Stimulated activated CD8-positive, alpha-beta memory T cell treated with anti-CD3 and anti-CD28 coated beads, Interleukin-15, amount 100 ng/mL, for 1 hour (primary cell): ENCODE data around the gene SRGAP2C.
"Not testable (repeated sequence)": the region's sequence is repeated elsewhere in the genome, so short reads cannot be mapped to it uniquely, and the experiment has no call there.

ENCODE experiments used
- DNase-seq: peaks from one replicate; pipeline ENCODE4 v3.0.0-alpha.2; 2020; ENCODE audit warnings: low read depth

The SRGAP2C gene

GRCh38 chr1:121339611-121340010 lies 154.8 kb downstream of the SRGAP2C start:
- DNase-seq, result not testable (repeated sequence)

DNA sequence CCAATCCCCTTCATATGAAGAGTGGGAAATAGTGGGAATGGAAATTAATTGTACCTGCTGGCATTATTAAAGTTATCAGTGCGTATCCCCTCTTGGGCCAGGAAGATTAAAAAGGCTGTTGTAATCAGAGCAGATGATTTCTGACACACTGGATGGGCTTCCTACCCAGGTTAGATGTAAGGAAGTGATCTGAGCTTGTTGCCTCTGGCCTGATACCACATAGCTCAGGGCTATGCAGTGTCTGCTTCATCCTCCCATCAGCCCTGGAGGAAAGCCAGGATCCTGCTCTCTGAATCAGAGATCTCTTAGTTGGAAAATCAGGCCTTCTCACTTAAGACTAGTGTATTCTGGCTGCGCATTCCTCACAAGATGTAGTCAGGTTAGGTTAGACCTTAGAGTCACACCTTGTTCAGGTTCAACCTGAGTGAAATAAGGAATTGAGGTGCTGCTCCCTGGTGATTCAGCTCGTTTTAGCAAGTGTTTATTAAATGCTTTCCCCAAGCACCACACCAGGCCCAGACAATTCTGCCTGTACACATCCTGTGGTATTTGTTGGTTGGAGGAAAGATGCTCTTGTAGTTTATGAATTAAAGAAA lies 158.6 kb downstream of the SRGAP2C start:
- not testable (repeated sequence) for DNase-seq

DNA sequence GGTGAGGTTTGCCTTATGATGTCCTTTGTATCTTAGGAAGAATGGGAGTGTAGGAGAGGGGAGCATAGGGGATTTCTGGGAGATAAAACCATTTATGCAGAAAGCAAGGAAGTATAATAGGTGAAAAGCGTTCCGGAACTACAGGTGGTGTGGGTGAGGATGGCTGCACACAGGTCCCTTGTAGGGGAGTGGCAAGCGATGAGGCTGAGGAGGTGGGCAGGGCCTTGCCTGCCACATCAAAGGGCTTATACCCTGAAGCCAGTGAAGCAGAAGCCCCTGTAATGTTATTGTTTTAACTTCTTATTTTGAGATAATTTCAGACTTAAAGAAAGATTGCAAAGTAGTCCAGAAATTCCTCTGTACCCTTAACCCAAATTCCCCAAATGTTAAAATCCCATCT lies 159.6 kb downstream of the SRGAP2C start:
- not testable (repeated sequence) for DNase-seq

- not testable (repeated sequence) for DNase-seq
These were observed 161.9 kb downstream of the SRGAP2C start for GRCh38 chr1:121346654-121347053.

- not testable (repeated sequence) for DNase-seq
These were observed 162.7 kb downstream of the SRGAP2C start for GRCh38 chr1:121347476-121347875.

- DNase-seq, result not testable (repeated sequence)
These were observed 163.3 kb downstream of the SRGAP2C start for GRCh38 chr1:121348115-121348514.

GRCh38 chr1:121349332-121349967 lies 164.7 kb downstream of the SRGAP2C start:
- not testable (repeated sequence) for DNase-seq

GRCh38 chr1:121355711-121356420 lies 171.1 kb downstream of the SRGAP2C start:
- not testable (repeated sequence) for DNase-seq

GRCh38 chr1:121356819-121357218 lies 172.0 kb downstream of the SRGAP2C start:
- not testable (repeated sequence) for DNase-seq

DNA sequence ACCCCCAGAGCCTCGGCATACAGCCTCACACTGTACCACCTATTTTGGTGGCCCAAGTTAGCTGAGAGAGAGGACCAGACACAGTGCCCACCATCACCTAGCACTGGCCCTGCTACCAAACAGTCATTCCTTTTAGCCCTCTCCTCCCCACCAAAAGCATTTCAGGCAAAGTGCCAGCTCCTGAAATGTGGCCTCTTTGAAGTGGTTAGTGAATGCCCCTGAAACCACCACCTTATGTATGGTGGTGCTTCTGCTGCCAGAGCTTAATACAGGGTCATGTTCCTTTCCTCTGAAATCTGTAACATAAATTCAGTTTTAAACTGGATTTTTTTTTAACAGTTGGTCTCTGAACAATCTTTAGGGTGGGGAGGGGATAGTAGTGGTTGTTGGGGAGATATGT lies 175.8 kb downstream of the SRGAP2C start:
- not testable (repeated sequence) for DNase-seq

DNA sequence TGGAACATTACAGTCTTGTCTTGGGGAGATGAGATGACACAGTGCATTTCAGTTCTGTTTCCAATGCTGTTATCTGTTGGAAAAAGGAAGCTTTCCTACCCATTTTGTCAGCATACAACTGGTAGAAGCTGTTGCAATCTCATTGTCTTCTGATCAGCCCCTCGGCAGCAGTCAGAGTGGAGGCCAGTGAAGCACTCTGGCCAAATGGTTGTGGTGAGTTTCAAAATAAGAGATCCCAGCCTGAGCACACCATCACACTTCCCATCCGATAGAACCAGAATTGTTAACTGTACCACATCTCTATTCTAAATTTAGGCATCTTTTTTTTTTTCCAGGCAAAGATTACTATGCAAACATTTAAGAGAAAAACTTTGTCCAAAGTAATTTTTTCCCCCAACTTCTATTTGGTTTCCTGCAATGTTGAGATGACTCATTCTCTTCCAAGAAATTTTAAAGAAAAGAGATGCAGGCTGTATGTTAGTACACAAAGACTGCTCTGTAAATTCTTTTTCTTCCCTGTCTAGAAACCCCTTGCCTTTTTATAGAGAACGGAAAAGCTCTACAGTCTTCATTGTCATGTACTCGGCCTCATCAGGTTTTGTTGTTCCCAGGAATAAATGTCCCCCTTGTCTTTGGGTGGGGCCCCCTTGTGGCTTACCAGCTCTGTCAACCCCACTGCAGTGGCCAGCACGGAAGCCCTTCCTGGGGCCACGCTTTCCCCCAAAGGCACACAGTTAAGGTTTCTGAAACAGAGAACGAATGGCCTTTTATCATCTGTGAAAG lies 176.9 kb downstream of the SRGAP2C start:
- DNase-seq, result not testable (repeated sequence)

- not testable (repeated sequence) for DNase-seq
These were observed 177.6 kb downstream of the SRGAP2C start for GRCh38 chr1:121362234-121362883.

GRCh38 chr1:121365316-121365715 lies 180.5 kb downstream of the SRGAP2C start:
- DNase-seq, result not testable (repeated sequence)

- not testable (repeated sequence) for DNase-seq
These were observed 180.9 kb downstream of the SRGAP2C start for GRCh38 chr1:121365723-121366122.

- DNase-seq, result not testable (repeated sequence)
These were observed 181.4 kb downstream of the SRGAP2C start for GRCh38 chr1:121366171-121366570.

GRCh38 chr1:121368910-121369309 lies 184.1 kb downstream of the SRGAP2C start:
- not testable (repeated sequence) for DNase-seq

GRCh38 chr1:121369959-121370358 lies 185.2 kb downstream of the SRGAP2C start:
- DNase-seq, result not testable (repeated sequence)

DNA sequence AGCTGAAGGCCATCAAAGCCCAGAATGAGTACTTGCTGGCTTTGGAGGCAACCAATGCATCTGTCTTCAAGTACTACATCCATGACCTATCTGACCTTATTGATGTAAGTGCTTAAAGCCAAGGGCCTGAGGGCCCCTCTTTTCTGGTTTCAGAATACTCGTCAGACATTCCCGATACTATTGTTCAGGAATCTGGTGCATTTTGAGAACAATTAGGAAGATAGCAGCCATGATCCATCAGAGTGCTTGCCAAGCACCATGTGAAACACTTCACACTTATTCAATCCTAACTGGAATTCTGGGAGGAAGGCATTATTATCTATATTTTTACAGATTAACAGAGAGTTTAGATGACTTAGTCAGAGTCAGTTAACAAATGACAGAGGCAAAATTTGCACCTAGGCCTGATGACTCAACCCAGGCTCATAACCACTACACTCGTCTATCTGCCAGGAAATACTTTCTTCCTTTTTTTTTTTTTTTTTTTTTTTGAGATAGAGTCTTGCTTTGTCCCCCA lies 190.1 kb downstream of the SRGAP2C start:
- not testable (repeated sequence) for DNase-seq

DNA sequence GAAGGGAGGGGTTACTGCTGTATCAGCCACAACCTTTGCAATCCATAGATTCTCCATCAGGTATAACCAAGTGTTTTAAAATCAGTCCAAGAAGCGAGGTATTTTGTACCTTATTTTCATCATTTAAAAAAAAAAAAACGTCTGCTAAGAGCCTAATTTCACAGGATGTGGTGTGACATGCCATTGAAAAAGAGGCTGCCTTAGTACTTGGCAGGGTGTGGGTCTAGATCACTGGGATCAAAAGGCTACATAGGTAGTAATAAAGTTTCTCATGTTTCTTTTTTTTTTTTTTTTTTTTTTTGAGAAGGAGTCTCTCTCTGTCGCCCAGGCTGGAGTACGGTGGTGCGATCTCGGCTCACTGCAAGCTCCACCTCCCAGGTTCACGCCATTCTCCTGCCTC lies 192.2 kb downstream of the SRGAP2C start:
- not testable (repeated sequence) for DNase-seq

DNA sequence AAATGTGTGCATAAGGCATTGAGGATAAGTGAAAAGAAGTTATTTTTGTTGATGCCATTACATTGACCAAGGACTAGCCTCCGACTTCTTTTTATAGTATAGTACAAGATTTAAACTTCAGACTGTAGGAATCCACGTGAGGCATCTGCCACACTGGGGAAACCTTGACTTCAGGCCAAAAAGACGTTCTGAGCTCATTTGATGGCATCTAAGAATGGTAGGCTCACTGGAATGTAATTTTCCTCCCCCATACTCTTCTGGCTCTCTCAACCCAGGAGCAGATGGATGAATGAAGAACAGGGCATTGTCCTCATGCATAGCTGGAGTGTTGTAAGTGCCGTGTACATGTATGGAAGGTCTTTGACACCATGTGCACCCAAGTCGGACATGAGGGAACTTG lies 194.0 kb downstream of the SRGAP2C start:
- DNase-seq, result not testable (repeated sequence)

- not testable (repeated sequence) for DNase-seq
These were observed 200.0 kb downstream of the SRGAP2C start for GRCh38 chr1:121384754-121385153.
